Measurements from ENCODE around the gene BBS1.

- TF ChIP-seq CTCF (IDR thresholded peaks at IDR 0.05; ENCODE audit: low read depth, low read length, poor library complexity, severe bottlenecking) (no peak), EZH2phosphoT487 (IDR thresholded peaks at IDR 0.05; ENCODE audit: borderline replicate concordance, low read length) (no peak)
Observed at GRCh38 chr11:66567787-66568123, 57.3 kb downstream of the BBS1 start.
